Measurements from ENCODE around the gene MRPL14. TPM values are rescaled to one million over a fixed set of nuclear protein-coding genes. Genes with fewer than 3 reads are reported as not detected.
A peak's percentile ranks its signal among the peaks of the same experiment; 100 is the strongest.

MRPL14 gene
- total RNA-seq, 1 donor from 2014 or later: 46.9 TPM

- Mint-ChIP-seq H3K4me1 (peaks cover 66% of the 10 kb centered on the region), H3K27me3 (ENCODE audit: low read depth) (no peaks in the 10 kb centered on the region)
Measured at GRCh38 chr6:44120692-44121443, 6.4 kb downstream of the MRPL14 start.

GRCh38 chr6:44119704-44120262 is 7.5 kb downstream of the MRPL14 start:
- no peaks in the 10 kb centered on the region for H3K9me3 Mint-ChIP-seq
- H3K4me1 Mint-ChIP-seq: peaks cover 59% of the 10 kb centered on the region
- H3K4me3 Mint-ChIP-seq: no peak overlapping the region
- DNase-seq (ENCODE audit: low spot score in 2 of 2, unreplicated experiment in 2 of 2): no peak
- H3K36me3 Mint-ChIP-seq: no peaks in the 10 kb centered on the region
- H3K27me3 Mint-ChIP-seq (ENCODE audit: low read depth): no peaks in the 10 kb centered on the region
- no peak for TF ChIP-seq CTCF (IDR thresholded peaks at IDR 0.05; ENCODE audit: unreplicated experiment)
- no peak overlapping the region for H3K27ac Mint-ChIP-seq

More at GRCh38 chr6:44120692-44121443, 6.4 kb downstream of the MRPL14 start:
- Mint-ChIP-seq H3K4me3 (no peak overlapping the region), H3K9me3 (no peaks in the 10 kb centered on the region), H3K27ac (peak overlapping the region; percentile 57), H3K36me3 (no peaks in the 10 kb centered on the region)
- no peak for TF ChIP-seq CTCF (IDR thresholded peaks at IDR 0.05; ENCODE audit: unreplicated experiment)
- DNase-seq (ENCODE audit: low spot score in 2 of 2, unreplicated experiment in 2 of 2): no peak

- H3K27me3 Mint-ChIP-seq (ENCODE audit: low read depth): no peaks in the 10 kb centered on the region
- no peaks in the 10 kb centered on the region for H3K9me3 Mint-ChIP-seq
- H3K36me3 Mint-ChIP-seq: peaks cover 6% of the 10 kb centered on the region
- peaks cover 38% of the 10 kb centered on the region for H3K4me1 Mint-ChIP-seq
- no peak for TF ChIP-seq CTCF (IDR thresholded peaks at IDR 0.05; ENCODE audit: unreplicated experiment)
- no peak for DNase-seq (ENCODE audit: low spot score in 2 of 2, unreplicated experiment in 2 of 2)
- peak overlapping the region; percentile 47 for H3K27ac Mint-ChIP-seq
- H3K4me3 Mint-ChIP-seq: no peak overlapping the region
Measured at GRCh38 chr6:44117397-44118128, 9.7 kb downstream of the MRPL14 start.

GRCh38 chr6:44116641-44117382 is 10.4 kb downstream of the MRPL14 start:
- Mint-ChIP-seq H3K27ac (peak overlapping the region; percentile 47), H3K27me3 (ENCODE audit: low read depth) (no peaks in the 10 kb centered on the region), H3K4me3 (no peak overlapping the region), H3K36me3 (peaks cover 10% of the 10 kb centered on the region), H3K4me1 (peaks cover 34% of the 10 kb centered on the region), H3K9me3 (no peaks in the 10 kb centered on the region)
- DNase-seq (ENCODE audit: low spot score in 2 of 2, unreplicated experiment in 2 of 2): no peak
- no peak for TF ChIP-seq CTCF (IDR thresholded peaks at IDR 0.05; ENCODE audit: unreplicated experiment)

- Mint-ChIP-seq H3K4me1 (peaks cover 29% of the 10 kb centered on the region), H3K36me3 (peaks cover 18% of the 10 kb centered on the region), H3K27me3 (ENCODE audit: low read depth) (no peaks in the 10 kb centered on the region), H3K27ac (peak overlapping the region; percentile 11), H3K4me3 (no peak overlapping the region), H3K9me3 (no peaks in the 10 kb centered on the region)
- no peak for DNase-seq (ENCODE audit: low spot score in 2 of 2, unreplicated experiment in 2 of 2)
- TF ChIP-seq CTCF (IDR thresholded peaks at IDR 0.05; ENCODE audit: unreplicated experiment): no peak
Measured at GRCh38 chr6:44115866-44116265, 11.4 kb downstream of the MRPL14 start.

All from mesothelial cell of epicardium (in vitro differentiated cells).